B cell (primary cell): ENCODE data around the gene ZFP36L1. TPM values are rescaled to one million over a fixed set of nuclear protein-coding genes. Genes with fewer than 3 reads are reported as not detected.

ENCODE experiments used
- ATAC-seq: fragments of 200-7000 bp; cut with Tn5 transposase; one replicate; pipeline ENCODE4 v1.10.0; 2021; ENCODE audit warnings: low read depth, mild to moderate bottlenecking, moderate number of reproducible peaks, moderate library complexity
- CTCF ChIA-PET: fragments of 350-600 bp; sonication (Branson Sonifier 250); formaldehyde crosslinking; loops from one replicate; lab custom pipeline; 2021; ENCODE audit warnings: antibody characterized with exemption, inconsistent platforms; lab: Charles Lee
- POLR2A ChIA-PET: fragments of 350-600 bp; sonication (Branson Sonifier 250); formaldehyde crosslinking; loops from one replicate; lab custom pipeline; 2021; ENCODE audit warnings: antibody characterized with exemption; lab: Charles Lee
- DNase-seq: peaks from one replicate; pipeline ENCODE4 v3.0.0; 2013
- H2AFZ ChIP-seq: 2 replicates; pipeline ENCODE4 v1.6.1; 2012; ENCODE audit warnings: mild to moderate bottlenecking, low read depth, low read length; ENCODE audit not compliant: insufficient read depth, poor library complexity, severe bottlenecking
- H3K27ac ChIP-seq, 2 donors: 1 replicate in 1 of 2; 2 replicates in 1 of 2; pipeline ENCODE4 v1.5.1; 2012 to 2013; ENCODE audit warnings: low read length in 2 of 2, mild to moderate bottlenecking in 2 of 2, moderate library complexity in 1 of 2
- H3K27me3 ChIP-seq, 4 experiments: fragments of 200-600 bp in 1 of 4; sonication (generic) in 1 of 4; replicated peaks in 1 of 4; 1 replicate in 2 of 4; 2 replicates in 2 of 4; pipeline versions ENCODE4 v1.6.1 to v1.7.0; 2013 to 2016; ENCODE audit warnings: low read length in 3 of 4, mild to moderate bottlenecking in 2 of 4, mixed read lengths in 1 of 4, moderate library complexity in 1 of 4; ENCODE audit not compliant: insufficient read depth in 4 of 4, control insufficient read depth in 3 of 4; ENCODE audit errors: control extremely low read depth in 1 of 4
- H3K36me3 ChIP-seq, 2 experiments: replicated peaks in 1 of 2; 1 replicate in 1 of 2; 2 replicates in 1 of 2; pipeline versions ENCODE4 v1.6.1 to v1.7.1; 2013; ENCODE audit warnings: low read length in 1 of 2; ENCODE audit not compliant: insufficient read depth in 2 of 2, control insufficient read depth in 1 of 2; ENCODE audit errors: control extremely low read depth in 1 of 2, extremely low read depth in 1 of 2
- H3K4me1 ChIP-seq, 2 donors: fragments of 200-600 bp in 1 of 2; sonication (generic) in 1 of 2; 1 replicate in 1 of 2; 2 replicates in 1 of 2; pipeline versions ENCODE4 v1.5.1 to v1.6.1; 2013 to 2017; ENCODE audit warnings: low read length in 2 of 2; ENCODE audit not compliant: control insufficient read depth in 2 of 2, insufficient read depth in 2 of 2
- H3K4me2 ChIP-seq: replicated peaks from 2 replicates; pipeline ENCODE3; 2012; ENCODE audit warnings: mild to moderate bottlenecking, low read depth, low read length; ENCODE audit not compliant: poor library complexity, severe bottlenecking
- H3K4me3 ChIP-seq, 5 experiments: fragments of 200-600 bp in 1 of 5; sonication (generic) in 1 of 5; 1 replicate in 3 of 5; 2 replicates in 2 of 5; pipeline versions ENCODE4 v1.5.1 to v1.7.0; 2011 to 2016; ENCODE audit warnings: low read length in 4 of 5, mild to moderate bottlenecking in 4 of 5, low read depth in 2 of 5, control low read depth in 1 of 5, moderate library complexity in 1 of 5; ENCODE audit not compliant: insufficient read depth in 1 of 5; ENCODE audit errors: control extremely low read depth in 1 of 5, extremely low read depth in 1 of 5
- H3K79me2 ChIP-seq: fragments of 200-600 bp; sonication (generic); one replicate; pipeline ENCODE4 v1.6.0; 2016; ENCODE audit warnings: low read length; ENCODE audit not compliant: control insufficient read depth, insufficient read depth
- H3K9ac ChIP-seq: fragments of 200-600 bp; sonication (generic); 2 replicates; pipeline ENCODE4 v1.6.1; 2017; ENCODE audit warnings: mild to moderate bottlenecking, low read length, moderate library complexity
- H3K9me3 ChIP-seq, 3 donors: one replicate each; pipeline versions ENCODE4 v1.6.1 to v1.7.1; 2013; ENCODE audit warnings: low read length in 2 of 3; ENCODE audit not compliant: control insufficient read depth in 2 of 3, insufficient read depth in 1 of 3; ENCODE audit errors: control extremely low read depth in 1 of 3
- H4K20me1 ChIP-seq: 2 replicates; pipeline ENCODE4 v1.6.0; 2012; ENCODE audit warnings: mild to moderate bottlenecking, low read length; ENCODE audit not compliant: insufficient read depth, control insufficient read depth, poor library complexity, severe bottlenecking
- H3K27ac Mint-ChIP-seq: one replicate; pipeline ENCODE4 v1.8.0; 2021; ENCODE audit warnings: mixed read lengths
- H3K27me3 Mint-ChIP-seq: one replicate; pipeline ENCODE4 v1.8.0; 2021; ENCODE audit warnings: mixed read lengths
- H3K4me1 Mint-ChIP-seq: one replicate; pipeline ENCODE4 v1.8.0; 2021; ENCODE audit warnings: mixed read lengths
- H3K4me3 Mint-ChIP-seq: one replicate; pipeline ENCODE4 v1.8.0; 2021; ENCODE audit warnings: mixed read lengths
- H3K9me3 Mint-ChIP-seq: one replicate; pipeline ENCODE4 v1.8.0; 2022; ENCODE audit warnings: mixed read lengths; ENCODE audit not compliant: insufficient read depth
- EZH2 ChIP-seq: IDR thresholded peaks from 2 replicates; pipeline ENCODE4 v1.6.1; 2012; ENCODE audit warnings: borderline replicate concordance, low read depth, mild to moderate bottlenecking, moderate library complexity, low read length; ENCODE audit not compliant: insufficient read depth, poor library complexity, severe bottlenecking
- WGBS: methylation state at CpG from one replicate; pipeline ENCODE4 v1.1.5; 2013; ENCODE audit warnings: missing lambda C conversion rate; ENCODE audit not compliant: insufficient coverage; 5-methylcytosine and 5-hydroxymethylcytosine counted together
- intact Hi-C: fragments of 100-400 bp; cut with micrococcal nuclease; formaldehyde crosslinking; loops from one replicate; pipeline ENCODE4 v1.10.0; 2022
- polyA plus RNA-seq: library from polyadenylated mRNA; depleted of rRNA; stranded (reverse); fragments of >200 nt; gene quantifications from 2 replicates; pipeline ENCODE4 v1.2.3, GENCODE V29; 2012
- total RNA-seq, 2 donors: library from RNA; stranded (reverse); fragments of 120-200 nt in 1 of 2; gene quantifications; 1 replicate in 1 of 2; 2 replicates in 1 of 2; pipeline versions ENCODE4 v1.2.3 to v1.2.4, GENCODE V29; 2013 to 2022
- TF ChIP-seq, protein P1 (sequence below): fragments of 200-600 bp; IDR thresholded peaks from one replicate; pipeline ENCODE4 v1.8.0; 2022; ENCODE audit warnings: antibody characterized with exemption, mild to moderate bottlenecking

Gene ZFP36L1
- total and polyA plus RNA-seq, 2 donors (not counting 1 experiment from before 2014, with no cell fraction given), result 572 to 983 TPM

DNA sequence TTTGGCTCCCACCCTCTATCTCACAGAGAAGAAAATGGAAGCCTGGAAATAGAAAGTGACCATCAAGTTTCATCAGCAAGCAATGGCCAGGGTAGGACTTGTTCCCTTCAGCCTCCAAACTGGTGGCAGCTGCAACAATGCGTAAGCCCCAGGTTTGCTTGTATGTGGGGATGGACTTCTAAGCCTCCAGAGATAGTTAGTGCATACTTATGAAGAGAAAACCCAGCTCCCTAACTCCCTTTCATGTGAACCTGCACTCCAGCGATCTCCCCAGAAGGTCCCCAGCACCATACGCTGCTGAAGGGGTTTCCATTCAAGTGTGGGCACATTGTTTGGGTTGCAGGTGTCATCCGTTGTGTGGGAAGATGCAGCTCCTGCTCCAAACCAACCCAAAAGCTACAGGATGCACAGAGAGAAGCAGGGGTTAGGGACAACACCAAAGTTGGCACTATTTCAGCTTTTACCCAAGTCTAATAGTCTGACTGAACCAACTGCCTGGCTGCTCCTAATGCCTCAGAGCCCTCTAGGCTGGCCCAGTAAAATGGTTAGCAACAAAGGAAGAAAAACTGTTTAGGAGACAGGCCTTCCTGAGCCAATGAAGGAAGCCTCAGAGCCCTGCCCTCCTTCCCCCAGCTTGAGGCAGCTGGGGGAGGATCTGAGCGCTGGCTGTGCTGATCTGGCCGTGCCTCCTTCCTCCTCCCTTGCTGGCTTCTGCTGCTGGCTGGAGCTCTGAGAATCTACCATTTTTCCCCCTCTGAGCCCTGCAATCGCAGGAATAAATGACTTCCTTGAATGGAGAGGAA is 12.3 kb downstream of the ZFP36L1 start:
- CTCF ChIA-PET, result interaction anchor here (1.2 to 16.1 kb wide), 2 partner anchors 529 to 836 kb away, joined by 3 to 252 read pairs; no protein-coding TSS in a partner anchor
- DNase-seq (peak; percentile 33), ATAC-seq (peak; percentile 23)
- Histone ChIP-seq H3K79me2 (no peaks in the 10 kb centered on the region), H3K9ac (no peak overlapping the region), H3K27me3 (no peaks in the 10 kb centered on the region), H3K9me3 (peaks cover 0 to 4% (median under 1%) of the 10 kb centered on the region in 3 donors), H3K36me3 (no peaks in the 10 kb centered on the region), H3K4me2 (peak overlapping the region; percentile 12), H3K27ac (peak overlapping the region in 1 of 2 donors; percentile 4), H3K4me1 (peaks cover 9 to 25% of the 10 kb centered on the region in 2 donors), H2AFZ (peak overlapping the region; percentile 44), H4K20me1 (peaks cover under 1% of the 10 kb centered on the region), H3K4me3 (no peak overlapping the region)
- POLR2A ChIA-PET, result no interaction called here
- Mint-ChIP-seq H3K9me3 (no peaks in the 10 kb centered on the region), H3K27me3 (no peaks in the 10 kb centered on the region), H3K4me3 (no peak overlapping the region), H3K4me1 (peaks cover 29% of the 10 kb centered on the region), H3K27ac (peak overlapping the region; percentile 48)
- intact Hi-C loops, result no loop called here
- no peak for TF ChIP-seq EZH2
- WGBS, result 20% methylated on average over 2 of the region's 7 CpGs

DNA sequence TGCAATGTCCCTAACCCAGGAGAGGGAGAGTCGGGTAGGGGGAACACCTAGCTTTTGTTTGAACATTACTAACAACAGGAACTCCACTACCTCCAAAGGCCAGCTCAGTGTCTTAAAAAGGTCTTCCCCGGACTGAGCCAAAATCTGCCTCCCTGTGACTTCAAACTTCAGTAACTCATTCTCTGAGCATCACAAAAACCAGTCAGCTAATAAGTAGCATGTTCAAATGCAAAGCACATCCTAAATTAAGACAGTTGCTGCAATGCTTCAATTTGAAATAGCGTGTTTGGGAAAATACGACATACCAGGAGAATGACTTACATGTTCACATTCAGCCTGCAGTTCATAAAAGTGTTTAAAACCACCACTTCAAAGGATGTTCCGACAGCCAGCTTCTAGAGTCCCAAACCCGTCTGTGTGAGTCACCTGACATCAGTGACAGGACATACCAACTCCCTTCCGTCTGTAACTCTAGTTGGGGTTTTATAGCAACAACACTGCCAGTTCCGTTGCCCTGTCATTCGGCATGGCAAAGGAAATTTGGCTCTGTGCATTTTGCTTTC is 13.0 kb downstream of the ZFP36L1 start:
- no peak for TF ChIP-seq EZH2
- TF ChIP-seq, protein P1, sequence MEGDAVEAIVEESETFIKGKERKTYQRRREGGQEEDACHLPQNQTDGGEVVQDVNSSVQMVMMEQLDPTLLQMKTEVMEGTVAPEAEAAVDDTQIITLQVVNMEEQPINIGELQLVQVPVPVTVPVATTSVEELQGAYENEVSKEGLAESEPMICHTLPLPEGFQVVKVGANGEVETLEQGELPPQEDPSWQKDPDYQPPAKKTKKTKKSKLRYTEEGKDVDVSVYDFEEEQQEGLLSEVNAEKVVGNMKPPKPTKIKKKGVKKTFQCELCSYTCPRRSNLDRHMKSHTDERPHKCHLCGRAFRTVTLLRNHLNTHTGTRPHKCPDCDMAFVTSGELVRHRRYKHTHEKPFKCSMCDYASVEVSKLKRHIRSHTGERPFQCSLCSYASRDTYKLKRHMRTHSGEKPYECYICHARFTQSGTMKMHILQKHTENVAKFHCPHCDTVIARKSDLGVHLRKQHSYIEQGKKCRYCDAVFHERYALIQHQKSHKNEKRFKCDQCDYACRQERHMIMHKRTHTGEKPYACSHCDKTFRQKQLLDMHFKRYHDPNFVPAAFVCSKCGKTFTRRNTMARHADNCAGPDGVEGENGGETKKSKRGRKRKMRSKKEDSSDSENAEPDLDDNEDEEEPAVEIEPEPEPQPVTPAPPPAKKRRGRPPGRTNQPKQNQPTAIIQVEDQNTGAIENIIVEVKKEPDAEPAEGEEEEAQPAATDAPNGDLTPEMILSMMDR, result no peak
- ATAC-seq (no peak), DNase-seq (no peak)
- Histone ChIP-seq H2AFZ (no peak overlapping the region), H4K20me1 (no peaks in the 10 kb centered on the region), H3K27ac (peak overlapping the region in 1 of 2 donors; percentile 4), H3K9me3 (peaks cover 0 to 11% (median 4%) of the 10 kb centered on the region in 3 donors), H3K9ac (no peak overlapping the region), H3K4me2 (no peak overlapping the region), H3K36me3 (no peaks in the 10 kb centered on the region), H3K27me3 (no peaks in the 10 kb centered on the region), H3K79me2 (no peaks in the 10 kb centered on the region), H3K4me1 (peaks cover 9 to 18% of the 10 kb centered on the region in 2 donors), H3K4me3 (no peak overlapping the region)
- CTCF ChIA-PET, result interaction anchor here (16.1 kb wide), 1 partner anchor 529 kb away, joined by 252 read pairs; no protein-coding TSS in a partner anchor
- intact Hi-C loops, result no loop called here
- Mint-ChIP-seq H3K4me1 (peaks cover 22% of the 10 kb centered on the region), H3K27me3 (no peaks in the 10 kb centered on the region), H3K4me3 (no peak overlapping the region), H3K27ac (peak overlapping the region; percentile 56), H3K9me3 (no peaks in the 10 kb centered on the region)
- 79% methylated on average over 6 of the region's 9 CpGs for WGBS
- POLR2A ChIA-PET, result no interaction called here
